H1 (cell line): ENCODE results near the gene SRM.

Experiments
- CHD2 ChIP-seq: IDR thresholded peaks from 2 replicates; pipeline ENCODE4 v1.6.1; 2012; ENCODE audit warnings: low read length, improper control_type of control experiment
- CTCF ChIP-seq, 3 experiments: IDR thresholded peaks; 1 replicate in 2 of 3; 2 replicates in 1 of 3; pipeline versions ENCODE4 v1.5.1 to v1.6.1; 2011; ENCODE audit warnings: low read length in 3 of 3, mild to moderate bottlenecking in 3 of 3, inconsistent platforms in 2 of 3, low read depth in 1 of 3, moderate library complexity in 1 of 3; ENCODE audit not compliant: insufficient read depth in 1 of 3; ENCODE audit errors: control extremely low read depth in 1 of 3
- JUND ChIP-seq: IDR thresholded peaks from 2 replicates; pipeline ENCODE4 v1.6.1; 2011; ENCODE audit warnings: mild to moderate bottlenecking, improper control_type of control experiment, low read length
- KDM5A ChIP-seq: fragments of 200-600 bp; IDR thresholded peaks from 2 replicates; pipeline ENCODE4 v1.7.1; 2012; ENCODE audit warnings: mild to moderate bottlenecking, low read length, inconsistent platforms, mixed read lengths
- PHF8 ChIP-seq: fragments of 200-600 bp; sonication (generic); conservative IDR thresholded peaks from 2 replicates; pipeline ENCODE4 v1.7.1; 2012; ENCODE audit warnings: low read depth, mild to moderate bottlenecking, inconsistent platforms, low read length, moderate library complexity
- POLR2A ChIP-seq, 2 experiments: IDR thresholded peaks; 1 replicate in 1 of 2; 2 replicates in 1 of 2; pipeline ENCODE4 v1.6.1; 2011; ENCODE audit warnings: low read depth in 2 of 2, low read length in 2 of 2, mild to moderate bottlenecking in 2 of 2; ENCODE audit errors: control extremely low read depth in 1 of 2
- RAD21 ChIP-seq, 2 experiments: IDR thresholded peaks in 1 of 2; conservative IDR thresholded peaks in 1 of 2; 2 replicates each; pipeline ENCODE4 v1.6.1; 2011; ENCODE audit warnings: low read depth in 2 of 2, low read length in 2 of 2, improper control_type of control experiment in 1 of 2, inconsistent platforms in 1 of 2, mild to moderate bottlenecking in 1 of 2, moderate library complexity in 1 of 2
- RFX5 ChIP-seq: IDR thresholded peaks from 2 replicates; pipeline ENCODE4 v1.6.1; 2011; ENCODE audit warnings: low read depth, low read length, improper control_type of control experiment, borderline replicate concordance
- ZNF274 ChIP-seq: IDR thresholded peaks from 2 replicates; pipeline ENCODE4 v1.7.0; 2012; ENCODE audit warnings: low read length, borderline replicate concordance; ENCODE audit errors: extremely low read depth

DNA sequence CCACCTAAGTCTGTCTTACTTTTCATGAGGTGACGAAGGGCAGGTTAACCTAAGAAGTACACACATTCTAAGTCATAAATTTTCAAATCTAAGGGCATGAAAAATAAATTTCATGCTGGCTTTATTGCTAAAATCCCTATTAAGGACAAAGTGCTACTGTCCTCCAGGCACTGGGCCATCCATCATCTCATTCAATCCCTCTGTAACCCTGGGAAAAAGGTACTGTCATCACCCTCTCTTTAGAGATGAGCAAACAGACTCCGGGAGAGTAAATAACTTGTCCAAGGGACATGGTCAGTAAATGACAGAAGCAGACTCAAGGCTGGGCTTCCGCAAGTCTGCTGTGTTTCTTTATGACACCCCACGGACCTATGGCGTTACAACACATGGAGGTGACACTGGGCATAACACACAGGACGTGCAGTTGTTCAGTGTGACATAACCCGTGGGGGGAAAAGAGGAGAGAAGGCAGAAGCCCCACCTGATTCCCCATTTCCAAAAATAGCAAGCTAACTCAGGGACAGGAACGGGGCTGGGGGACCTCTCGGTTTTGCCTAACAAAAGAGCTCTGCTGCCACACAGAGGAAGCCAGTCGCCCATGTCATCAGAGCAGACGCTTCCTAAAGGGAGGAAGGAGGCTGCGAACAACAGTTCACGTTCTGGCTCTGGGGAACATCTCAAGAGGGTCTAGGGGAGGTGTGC is 12.5 kb upstream of the SRM start:
- no peak for TF ChIP-seq KDM5A
- no peak for TF ChIP-seq CTCF (IDR thresholded peaks at IDR 0.05; ENCODE audit: control extremely low read depth in 1 of 3, insufficient read depth in 1 of 3, low read depth in 1 of 3, low read length in 3 of 3)
- TF ChIP-seq CHD2, result no peak
- TF ChIP-seq JUND, result no peak
- TF ChIP-seq PHF8, result no peak
- peak; percentile 9 to 27; a peak in 2 of 4 replicates for TF ChIP-seq RAD21 (IDR thresholded peaks at IDR 0.05 in 1 of 2, conservative IDR thresholded peaks at IDR 0.05 in 1 of 2; ENCODE audit: low read depth in 2 of 2, low read length in 2 of 2)
- no peak for TF ChIP-seq ZNF274
- TF ChIP-seq RFX5, result no peak
- no peak for TF ChIP-seq POLR2A (IDR thresholded peaks at IDR 0.05; ENCODE audit: control extremely low read depth in 1 of 2, low read depth in 2 of 2, low read length in 2 of 2)
